Tibial nerve (tissue), 4 donors: ENCODE data around the gene MAP1LC3B2. TPM values are rescaled to one million over a fixed set of nuclear protein-coding genes. Genes with fewer than 3 reads are reported as not detected.

Source experiments
- DNase-seq, 2 donors: peaks; one replicate each; pipeline ENCODE4 v3.0.0-alpha.2; 2019; ENCODE audit warnings: low spot score in 2 of 2
- H3K27ac ChIP-seq, 4 donors: fragments of 200-600 bp; sonication (generic) in 3 of 4; one replicate each; pipeline ENCODE4 v1.5.1; 2017 to 2019; ENCODE audit warnings: mild to moderate bottlenecking in 1 of 4
- H3K27me3 ChIP-seq, 2 donors: fragments of 200-600 bp; sonication (generic) in 1 of 2; one replicate each; pipeline versions ENCODE4 v1.5.1 to v1.6.0; 2017 to 2019
- H3K36me3 ChIP-seq, 3 donors: fragments of 200-600 bp; sonication (generic); one replicate each; pipeline ENCODE4 v1.5.1; 2018 to 2019
- H3K4me1 ChIP-seq, 4 donors: fragments of 200-600 bp; sonication (generic) in 3 of 4; one replicate each; pipeline ENCODE4 v1.5.1; 2017 to 2019
- H3K4me3 ChIP-seq, 4 donors: fragments of 200-600 bp; sonication (generic) in 3 of 4; one replicate each; pipeline ENCODE4 v1.5.1; 2017 to 2019; ENCODE audit warnings: mild to moderate bottlenecking in 1 of 4, moderate library complexity in 1 of 4
- H3K9me3 ChIP-seq, 4 donors: fragments of 200-600 bp; sonication (generic) in 3 of 4; one replicate each; pipeline ENCODE4 v1.5.1; 2017 to 2019
- EP300 ChIP-seq, 2 donors: sonication (generic); formaldehyde crosslinking; IDR thresholded peaks; one replicate each; pipeline ENCODE4 v1.6.1; 2017; ENCODE audit warnings: antibody characterized with exemption in 2 of 2, mild to moderate bottlenecking in 1 of 2
- POLR2A ChIP-seq, 2 donors: fragments of 450-650 bp; IDR thresholded peaks; one replicate each; pipeline ENCODE4 v1.6.1; 2017; ENCODE audit warnings: antibody characterized with exemption in 2 of 2, mild to moderate bottlenecking in 2 of 2, moderate library complexity in 2 of 2
- whole genome bisulfite sequencing, 2 donors: methylation state at CpG; one replicate each; pipeline ENCODE4 v1.1.5; 2018; 5-methylcytosine and 5-hydroxymethylcytosine counted together
- total RNA-seq, 4 donors: library from RNA; depleted of rRNA; stranded (reverse); fragments of >200 nt; gene quantifications; one replicate each; pipeline ENCODE4 v1.1.0, GENCODE V29; 2016
- TF ChIP-seq, protein P1 (sequence below), 5 experiments: fragments of 200-600 bp in 3 of 5; fragments of 450-650 bp in 2 of 5; sonication (generic) in 3 of 5; IDR thresholded peaks; one replicate each; pipeline ENCODE4 v1.5.1; 2016 to 2019; ENCODE audit warnings: antibody characterized with exemption in 5 of 5, mild to moderate bottlenecking in 3 of 5, moderate library complexity in 2 of 5

The MAP1LC3B2 gene
- total RNA-seq, 4 donors from 2014 or later: 0.98 to 1.7 TPM; not detected in 2

DNA sequence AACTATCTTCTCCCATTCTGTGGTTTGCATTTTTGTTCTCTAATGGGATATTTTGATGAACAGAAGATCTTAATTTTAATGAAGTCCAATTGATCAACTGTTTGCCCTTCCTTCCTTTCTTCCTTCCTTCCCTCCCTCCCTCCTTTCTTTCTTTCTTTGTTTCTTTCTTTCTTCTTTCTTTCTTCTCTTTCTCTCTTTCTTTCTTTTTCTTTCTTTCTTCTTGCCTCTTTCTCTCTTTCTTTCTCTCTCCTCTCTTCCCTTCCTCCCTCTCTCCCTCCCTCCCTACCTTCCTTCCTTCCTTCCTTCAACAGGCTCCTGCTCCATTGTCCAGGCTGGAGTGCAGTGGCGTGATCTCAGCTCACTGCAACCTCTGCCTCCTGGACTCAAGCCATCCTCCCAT is 18.9 kb downstream of the MAP1LC3B2 start:
- no peak overlapping the region for H3K4me3 ChIP-seq

GRCh38 chr12:116582610-116583009 is 23.4 kb downstream of the MAP1LC3B2 start:
- no peak overlapping the region for H3K4me3 ChIP-seq
- no peak overlapping the region for H3K27ac ChIP-seq
- 37 to 41% methylated on average over 11 of the region's 11 CpGs for WGBS, 2 donors
- peaks cover 0 to 7% (median 0%) of the 10 kb centered on the region in 4 donors for H3K9me3 ChIP-seq
- TF ChIP-seq, protein P1, sequence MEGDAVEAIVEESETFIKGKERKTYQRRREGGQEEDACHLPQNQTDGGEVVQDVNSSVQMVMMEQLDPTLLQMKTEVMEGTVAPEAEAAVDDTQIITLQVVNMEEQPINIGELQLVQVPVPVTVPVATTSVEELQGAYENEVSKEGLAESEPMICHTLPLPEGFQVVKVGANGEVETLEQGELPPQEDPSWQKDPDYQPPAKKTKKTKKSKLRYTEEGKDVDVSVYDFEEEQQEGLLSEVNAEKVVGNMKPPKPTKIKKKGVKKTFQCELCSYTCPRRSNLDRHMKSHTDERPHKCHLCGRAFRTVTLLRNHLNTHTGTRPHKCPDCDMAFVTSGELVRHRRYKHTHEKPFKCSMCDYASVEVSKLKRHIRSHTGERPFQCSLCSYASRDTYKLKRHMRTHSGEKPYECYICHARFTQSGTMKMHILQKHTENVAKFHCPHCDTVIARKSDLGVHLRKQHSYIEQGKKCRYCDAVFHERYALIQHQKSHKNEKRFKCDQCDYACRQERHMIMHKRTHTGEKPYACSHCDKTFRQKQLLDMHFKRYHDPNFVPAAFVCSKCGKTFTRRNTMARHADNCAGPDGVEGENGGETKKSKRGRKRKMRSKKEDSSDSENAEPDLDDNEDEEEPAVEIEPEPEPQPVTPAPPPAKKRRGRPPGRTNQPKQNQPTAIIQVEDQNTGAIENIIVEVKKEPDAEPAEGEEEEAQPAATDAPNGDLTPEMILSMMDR (IDR thresholded peaks at IDR 0.05): no peak
- no peak for TF ChIP-seq POLR2A (IDR thresholded peaks at IDR 0.05)
- TF ChIP-seq EP300 (IDR thresholded peaks at IDR 0.05): no peak
- H3K27me3 ChIP-seq: no peaks in the 10 kb centered on the region
- peaks cover 0 to 3% (median 0%) of the 10 kb centered on the region in 4 donors for H3K4me1 ChIP-seq
- H3K36me3 ChIP-seq: no peaks in the 10 kb centered on the region
- DNase-seq: no peak

More for the DNA sequence above, 18.9 kb downstream of the MAP1LC3B2 start:
- WGBS, 2 donors: 95 to 100% methylated on average over 1 of the region's 1 CpG
- peaks cover 0 to 3% (median 0%) of the 10 kb centered on the region in 4 donors for H3K4me1 ChIP-seq
- no peaks in the 10 kb centered on the region for H3K9me3 ChIP-seq
- TF ChIP-seq, protein P1 (IDR thresholded peaks at IDR 0.05): no peak
- no peak for TF ChIP-seq POLR2A (IDR thresholded peaks at IDR 0.05)
- TF ChIP-seq EP300 (IDR thresholded peaks at IDR 0.05): no peak
- no peak for DNase-seq
- H3K36me3 ChIP-seq: no peaks in the 10 kb centered on the region
- no peak overlapping the region for H3K27ac ChIP-seq
- H3K27me3 ChIP-seq: no peaks in the 10 kb centered on the region

GRCh38 chr12:116583129-116583694 is 24.0 kb downstream of the MAP1LC3B2 start:
- 71 to 77% methylated on average over 6 of the region's 6 CpGs for WGBS, 2 donors
- no peaks in the 10 kb centered on the region for H3K36me3 ChIP-seq
- peaks cover 0 to 3% (median 0%) of the 10 kb centered on the region in 4 donors for H3K4me1 ChIP-seq
- H3K4me3 ChIP-seq: no peak overlapping the region
- peaks cover 0 to 7% (median 0%) of the 10 kb centered on the region in 4 donors for H3K9me3 ChIP-seq
- no peak for TF ChIP-seq EP300 (IDR thresholded peaks at IDR 0.05)
- TF ChIP-seq POLR2A (IDR thresholded peaks at IDR 0.05): no peak
- TF ChIP-seq, protein P1 (IDR thresholded peaks at IDR 0.05): no peak
- DNase-seq: no peak
- H3K27me3 ChIP-seq: no peaks in the 10 kb centered on the region
- no peak overlapping the region for H3K27ac ChIP-seq

DNA sequence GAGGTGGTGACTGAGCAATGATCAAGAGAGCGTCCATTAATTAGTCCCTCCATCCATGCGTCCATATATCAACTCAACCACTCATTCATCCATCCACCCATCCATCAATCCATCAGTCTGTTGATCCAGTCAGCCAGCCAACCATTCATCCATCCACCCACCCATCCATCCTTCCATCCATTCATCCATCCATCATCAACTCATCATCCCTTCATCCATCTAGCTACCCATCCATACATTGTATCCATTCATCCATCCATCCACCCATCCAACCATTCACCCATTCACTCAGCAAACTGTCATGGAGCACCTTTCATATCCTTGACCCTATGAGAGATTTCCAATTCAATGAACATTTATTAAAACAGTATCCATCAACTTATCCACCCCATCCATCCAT is 28.1 kb downstream of the MAP1LC3B2 start:
- no peaks in the 10 kb centered on the region for H3K36me3 ChIP-seq
- no peak for TF ChIP-seq POLR2A (IDR thresholded peaks at IDR 0.05)
- TF ChIP-seq, protein P1 (IDR thresholded peaks at IDR 0.05): no peak
- no peak for TF ChIP-seq EP300 (IDR thresholded peaks at IDR 0.05)
- H3K9me3 ChIP-seq: peaks cover 0 to 7% (median 0%) of the 10 kb centered on the region in 4 donors
- no peaks in the 10 kb centered on the region for H3K27me3 ChIP-seq
- H3K27ac ChIP-seq: no peak overlapping the region
- 92 to 95% methylated on average over 2 of the region's 2 CpGs for WGBS, 2 donors
- peaks cover 0 to 11% (median 6%) of the 10 kb centered on the region in 4 donors for H3K4me1 ChIP-seq
- DNase-seq: no peak
- H3K4me3 ChIP-seq: no peak overlapping the region

- Histone ChIP-seq H3K4me3 (no peak overlapping the region), H3K27ac (no peak overlapping the region), H3K4me1 (peaks cover 0 to 17% (median 13%) of the 10 kb centered on the region in 4 donors), H3K9me3 (peaks cover 0 to 7% (median 0%) of the 10 kb centered on the region in 4 donors), H3K27me3 (no peaks in the 10 kb centered on the region), H3K36me3 (no peaks in the 10 kb centered on the region)
- WGBS, 2 donors: 94% methylated on average over 5 of the region's 5 CpGs
- no peak for DNase-seq
- TF ChIP-seq EP300 (IDR thresholded peaks at IDR 0.05) (no peak), POLR2A (IDR thresholded peaks at IDR 0.05) (no peak)
- TF ChIP-seq, protein P1 (IDR thresholded peaks at IDR 0.05): no peak
Observed at GRCh38 chr12:116588390-116589028, 29.3 kb downstream of the MAP1LC3B2 start.
